GM19324 (cell line): ENCODE data around the gene SYP.

ENCODE experiments used
- ATAC-seq: cut with Tn5 transposase; IDR thresholded peaks from one replicate; pipeline ENCODE4 v1.9.1; 2021; ENCODE audit warnings: mild to moderate bottlenecking, moderate library complexity; ENCODE audit not compliant: unreplicated experiment, low FRiP score

The SYP gene

GRCh38 chrX:49199906-49200771 lies at the start of gene SYP:
Gene SYP (minus strand): TSS chrX:49200193. CDS start chrX:49200186, 7 bp downstream.
- ATAC-seq: peak; percentile 78

GRCh38 chrX:49249616-49250015 lies 49.6 kb upstream of the SYP start:
- ATAC-seq: no peak

- ATAC-seq: no peak
These were observed 49.1 kb upstream of the SYP start for GRCh38 chrX:49249071-49249470.

GRCh38 chrX:49247916-49248811 lies 48.2 kb upstream of the SYP start:
- ATAC-seq: no peak

GRCh38 chrX:49247346-49247745 lies 47.4 kb upstream of the SYP start:
- ATAC-seq: no peak

GRCh38 chrX:49246541-49246940 lies 46.5 kb upstream of the SYP start:
- no peak for ATAC-seq

GRCh38 chrX:49244207-49244606 lies 44.2 kb upstream of the SYP start:
- no peak for ATAC-seq

GRCh38 chrX:49243166-49243565 lies 43.2 kb upstream of the SYP start:
- no peak for ATAC-seq

GRCh38 chrX:49242545-49243066 lies 42.6 kb upstream of the SYP start:
- no peak for ATAC-seq

GRCh38 chrX:49238735-49239134 lies 38.7 kb upstream of the SYP start:
- ATAC-seq: no peak

GRCh38 chrX:49237060-49237459 lies 37.1 kb upstream of the SYP start:
- no peak for ATAC-seq

GRCh38 chrX:49233887-49234555 lies 34.0 kb upstream of the SYP start:
- ATAC-seq: no peak

- ATAC-seq: no peak
These were observed 33.2 kb upstream of the SYP start, which contains the start of gene CACNA1F for GRCh38 chrX:49233176-49233575. Gene CACNA1F (minus strand): TSS chrX:49233340. CDS start chrX:49233309, 31 bp downstream.

- no peak for ATAC-seq
These were observed 32.5 kb upstream of the SYP start for GRCh38 chrX:49232525-49232924.

- ATAC-seq: no peak
These were observed 31.5 kb upstream of the SYP start for GRCh38 chrX:49231333-49232000.

GRCh38 chrX:49230500-49231232 lies 30.7 kb upstream of the SYP start:
- ATAC-seq: peak; percentile 55

GRCh38 chrX:49228185-49228584 lies 28.2 kb upstream of the SYP start:
- no peak for ATAC-seq

GRCh38 chrX:49227726-49228125 lies 27.7 kb upstream of the SYP start:
- ATAC-seq: no peak

GRCh38 chrX:49226946-49227345 lies 27.0 kb upstream of the SYP start:
- ATAC-seq: no peak
